Brain microvascular endothelial cell (primary cell): ENCODE measurements around the gene SNX18.

Experiments used
- DNase-seq: peaks from one replicate; pipeline ENCODE4 v3.0.0-alpha.2; 2020
- H3K27ac ChIP-seq: fragments of 250-450 bp; sonication (Bioruptor Pico); 2 replicates; pipeline ENCODE4 v1.5.1; 2020; ENCODE audit warnings: mild to moderate bottlenecking, moderate library complexity
- H3K27me3 ChIP-seq: fragments of 250-450 bp; sonication (Bioruptor Pico); replicated peaks from 2 replicates; pipeline ENCODE4 v1.5.1; 2020; ENCODE audit warnings: mild to moderate bottlenecking
- H3K36me3 ChIP-seq: fragments of 250-450 bp; sonication (Bioruptor Pico); replicated peaks from 2 replicates; pipeline ENCODE4 v1.5.1; 2020; ENCODE audit warnings: mild to moderate bottlenecking
- H3K4me3 ChIP-seq: 2 replicates; pipeline ENCODE4 v1.5.1; 2011; ENCODE audit warnings: low read depth, mild to moderate bottlenecking, control low read depth, low read length, moderate library complexity
- CTCF ChIP-seq: IDR thresholded peaks from 2 replicates; pipeline ENCODE4 v1.5.1; 2011; ENCODE audit warnings: low read depth, mild to moderate bottlenecking, moderate library complexity, low read length, control low read depth, inconsistent platforms; ENCODE audit errors: missing control alignments
- in situ Hi-C: cut with HindIII; loops from 2 replicates; pipeline ENCODE4 v1.10.0; 2017; ENCODE audit warnings: low sequenced_read_pairs, low pct_ligation_motif_present

The SNX18 gene

GRCh38 chr5:54595721-54596120, 78.2 kb downstream of the SNX18 start:
- Histone ChIP-seq H3K27ac (no peak overlapping the region), H3K27me3 (no peaks in the 10 kb centered on the region), H3K36me3 (no peaks in the 10 kb centered on the region), H3K4me3 (no peak overlapping the region)
- in situ Hi-C loops = no loop called here
- DNase-seq = no peak
- TF ChIP-seq CTCF = no peak
